ENCODE data around the gene WDR12. TPM values are rescaled to one million over a fixed set of nuclear protein-coding genes. Genes with fewer than 3 reads are reported as not detected.

The WDR12 gene
- 6.4 and 18.4 TPM in 2 replicates for total RNA-seq

DNA sequence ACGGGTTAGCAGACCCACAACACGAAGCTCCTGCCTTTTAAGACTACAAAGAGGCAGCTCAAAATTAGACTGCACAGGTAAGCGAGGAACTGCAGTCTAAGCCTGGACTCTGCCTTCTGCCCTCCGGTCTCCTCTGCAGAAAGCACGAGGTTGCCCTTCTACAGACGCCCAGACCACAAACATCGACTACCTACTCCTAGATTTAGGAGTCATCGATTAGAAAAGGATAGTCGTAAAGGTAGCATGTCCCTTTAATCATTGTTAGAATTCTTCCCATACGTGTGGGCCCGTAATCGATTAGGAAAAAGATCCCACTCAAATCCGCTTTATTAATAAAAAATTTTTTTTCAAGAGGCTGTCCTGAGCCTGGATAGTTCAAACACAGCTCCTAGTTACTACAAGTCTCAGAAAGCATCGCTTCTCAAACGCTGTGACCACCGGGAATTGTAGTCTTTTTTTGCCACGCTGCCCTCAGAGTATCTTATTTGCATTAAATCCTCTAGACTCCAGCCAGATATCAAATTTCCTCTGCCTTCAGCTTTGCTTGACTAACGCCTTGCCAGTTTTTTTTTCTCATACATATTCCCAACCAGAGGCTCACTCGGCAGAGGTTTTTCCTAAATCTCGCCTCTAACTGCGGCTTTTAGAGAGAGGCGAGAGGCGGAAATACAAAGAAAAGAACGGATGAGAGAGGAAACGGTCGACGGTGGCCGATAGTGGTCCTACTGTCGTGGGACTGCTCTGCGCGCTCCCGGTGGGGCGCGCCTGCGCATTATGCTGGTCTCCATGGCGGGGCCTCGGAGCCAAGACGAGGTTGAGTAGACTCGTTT is at the start of gene WDR12, which contains the start of gene CARF:
WDR12 (minus strand) TSS at position 162 of the 830 bp plus-strand sequence. CDS start 197 bp downstream, outside the sequence.
CARF (plus strand) TSS at position 764 of the 830 bp plus-strand sequence. CDS start 29,628 bp downstream, outside the sequence.

DNA sequence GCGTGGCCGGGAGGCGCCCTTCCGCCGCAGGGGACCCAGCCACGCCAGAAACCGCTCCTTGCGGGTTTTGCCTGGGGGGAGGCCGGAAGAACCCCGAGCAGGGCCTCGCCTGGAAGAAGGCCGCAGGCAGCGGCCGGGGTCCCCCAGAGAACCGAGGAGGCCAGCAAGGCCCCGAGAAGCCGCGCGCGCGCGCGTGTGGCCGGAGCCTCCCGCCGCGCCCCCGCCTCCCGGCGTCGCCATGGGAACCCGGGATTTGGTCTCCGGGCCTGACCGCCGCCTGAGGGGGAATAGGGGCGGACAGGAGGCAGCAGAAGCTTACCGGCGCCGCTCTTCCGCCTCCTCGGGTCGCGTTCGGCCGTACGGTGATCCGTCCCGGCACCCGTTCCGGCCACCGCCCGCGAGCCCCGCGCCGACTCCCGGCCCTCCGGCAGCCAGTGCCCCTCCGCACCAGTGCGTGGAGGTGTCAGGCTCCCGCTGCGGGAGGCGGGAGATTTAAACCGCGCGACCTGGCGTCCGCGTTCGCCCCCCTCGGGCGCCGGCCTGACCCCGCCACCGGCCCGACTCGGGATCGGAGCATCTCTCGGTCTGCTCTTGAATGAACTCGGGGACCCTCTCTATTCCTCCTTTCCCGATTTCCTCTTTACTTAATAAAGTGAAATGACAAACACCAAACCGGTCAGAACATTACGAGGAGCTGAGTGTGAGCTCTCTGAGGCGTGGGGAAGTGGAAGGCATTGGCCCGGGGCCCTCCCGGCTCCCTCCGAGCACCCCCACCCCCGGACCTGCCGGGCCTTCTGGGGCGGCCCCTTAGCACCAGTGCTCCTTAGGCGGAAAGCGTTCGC is 40.0 kb downstream of the WDR12 start, which contains the start of gene ICA1L:
ICA1L (minus strand) TSS at position 467 of the 842 bp plus-strand sequence. CDS start 42,757 bp downstream, outside the sequence.

Other genes with a start within 250 kb of the WDR12 start
- 1.8 and 4.9 TPM in 2 replicates for gene ICA1L, start 39.9 kb downstream of the WDR12 start, total RNA-seq
- 3.6 and 11.3 TPM in 2 replicates for gene CARF, start 602 bp upstream of the WDR12 start, total RNA-seq
- gene NBEAL1, start 103.2 kb upstream of the WDR12 start, total RNA-seq: 11.3 and 12.5 TPM in 2 replicates